Prostate gland (tissue), 2 donors: ENCODE results near the gene R3HDML. TPM values are rescaled to one million over a fixed set of nuclear protein-coding genes. Genes with fewer than 3 reads are reported as not detected.

Source experiments
- DNase-seq: peaks from one replicate; pipeline ENCODE4 v3.0.0-alpha.2; 2019; ENCODE audit warnings: low spot score
- H3K27ac ChIP-seq, 2 donors: fragments of 200-600 bp; sonication (generic); 2 replicates each; pipeline ENCODE4 v1.5.1; 2017 to 2019
- H3K27me3 ChIP-seq: fragments of 200-600 bp; sonication (generic); replicated peaks from 2 replicates; pipeline ENCODE4 v1.5.1; 2019; ENCODE audit not compliant: insufficient read depth
- H3K36me3 ChIP-seq, 2 donors: fragments of 200-600 bp; sonication (generic); 1 replicate in 1 of 2; 2 replicates in 1 of 2; pipeline versions ENCODE4 v1.5.1 to v1.8.1; 2017 to 2019
- H3K4me1 ChIP-seq: fragments of 200-600 bp; sonication (generic); replicated peaks from 2 replicates; pipeline ENCODE4 v1.5.1; 2019
- H3K4me3 ChIP-seq, 2 donors: fragments of 200-600 bp; sonication (generic); 2 replicates each; pipeline ENCODE4 v1.5.1; 2017 to 2019
- H3K9me3 ChIP-seq: fragments of 200-600 bp; sonication (generic); 2 replicates; pipeline ENCODE4 v1.5.1; 2017
- CTCF ChIP-seq, 4 experiments: fragments of 200-600 bp in 2 of 4; fragments of 450-650 bp in 2 of 4; sonication (generic) in 2 of 4; IDR thresholded peaks; 1 replicate in 3 of 4; 2 replicates in 1 of 4; pipeline ENCODE4 v1.5.1; 2016 to 2019; ENCODE audit warnings: antibody characterized with exemption in 4 of 4, mild to moderate bottlenecking in 2 of 4, moderate library complexity in 2 of 4
- POLR2A ChIP-seq: fragments of 450-650 bp; IDR thresholded peaks from one replicate; pipeline ENCODE4 v1.6.1; 2016; ENCODE audit warnings: antibody characterized with exemption, mild to moderate bottlenecking
- POLR2AphosphoS5 ChIP-seq: sonication (generic); formaldehyde crosslinking; IDR thresholded peaks from one replicate; pipeline ENCODE4 v1.6.1; 2017; ENCODE audit warnings: antibody characterized with exemption
- WGBS: methylation state at CpG from one replicate; pipeline ENCODE4 v1.1.5; 2018; 5-methylcytosine and 5-hydroxymethylcytosine counted together
- intact Hi-C: fragments of 100-400 bp; cut with DNase I; formaldehyde crosslinking; loops from one replicate; pipeline ENCODE4 v1.14.2; 2022
- total RNA-seq, 2 donors: library from RNA; depleted of rRNA; stranded (reverse); fragments of >200 nt; gene quantifications; one replicate each; pipeline ENCODE4 v1.1.0, GENCODE V29; 2016

The R3HDML gene
- total RNA-seq = under 1 TPM in 1 of 2 donors, not detected in 1; 0.91 TPM

DNA sequence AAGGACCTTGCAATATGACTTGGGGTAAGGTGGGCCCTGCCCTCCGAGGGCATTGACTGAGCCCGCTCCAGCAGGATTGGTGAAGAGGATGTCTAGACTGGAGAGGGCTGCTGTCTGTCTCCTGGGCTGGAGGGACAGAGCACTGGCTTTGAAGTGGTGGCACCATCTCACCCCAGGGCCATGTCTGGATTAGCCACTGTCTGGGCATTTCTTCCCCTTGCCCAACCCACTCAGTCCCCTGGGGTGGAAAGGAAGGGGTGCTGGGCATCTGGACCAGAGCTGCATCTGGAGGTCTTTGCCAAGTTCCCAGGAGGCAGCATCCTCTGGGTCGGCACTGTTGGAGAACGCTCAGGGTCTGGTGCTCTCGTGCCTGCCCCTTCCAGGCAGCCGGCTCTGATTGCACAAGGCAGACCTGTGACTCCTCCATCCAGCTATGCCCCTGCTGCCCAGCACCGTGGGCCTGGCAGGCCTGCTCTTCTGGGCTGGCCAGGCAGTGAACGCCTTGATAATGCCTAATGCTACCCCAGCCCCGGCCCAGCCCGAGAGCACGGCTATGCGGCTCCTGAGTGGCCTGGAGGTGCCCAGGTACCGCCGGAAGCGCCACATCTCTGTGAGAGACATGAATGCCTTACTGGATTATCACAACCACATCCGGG, at the start of gene R3HDML:
Gene R3HDML, plus strand, starts transcription at position 319 of the 656 bp plus-strand sequence. Its CDS starts 115 bp downstream, at position 434.
- Histone ChIP-seq H3K4me3 (no peak within 1 kb of the TSS), H3K36me3 (no peaks in the 10 kb centered on the region), H3K27ac (no peak within 1 kb of the TSS), H3K4me1 (no peaks in the 10 kb centered on the region), H3K27me3 (no peaks in the 10 kb centered on the region), H3K9me3 (no peaks in the 10 kb centered on the region)
- no peak for DNase-seq
- intact Hi-C loops = no loop called here
- 83% methylated on average over 10 of the region's 16 CpGs for WGBS
- TF ChIP-seq CTCF (IDR thresholded peaks at IDR 0.05) (no peak), POLR2A (no peak), POLR2AphosphoS5 (no peak)

DNA sequence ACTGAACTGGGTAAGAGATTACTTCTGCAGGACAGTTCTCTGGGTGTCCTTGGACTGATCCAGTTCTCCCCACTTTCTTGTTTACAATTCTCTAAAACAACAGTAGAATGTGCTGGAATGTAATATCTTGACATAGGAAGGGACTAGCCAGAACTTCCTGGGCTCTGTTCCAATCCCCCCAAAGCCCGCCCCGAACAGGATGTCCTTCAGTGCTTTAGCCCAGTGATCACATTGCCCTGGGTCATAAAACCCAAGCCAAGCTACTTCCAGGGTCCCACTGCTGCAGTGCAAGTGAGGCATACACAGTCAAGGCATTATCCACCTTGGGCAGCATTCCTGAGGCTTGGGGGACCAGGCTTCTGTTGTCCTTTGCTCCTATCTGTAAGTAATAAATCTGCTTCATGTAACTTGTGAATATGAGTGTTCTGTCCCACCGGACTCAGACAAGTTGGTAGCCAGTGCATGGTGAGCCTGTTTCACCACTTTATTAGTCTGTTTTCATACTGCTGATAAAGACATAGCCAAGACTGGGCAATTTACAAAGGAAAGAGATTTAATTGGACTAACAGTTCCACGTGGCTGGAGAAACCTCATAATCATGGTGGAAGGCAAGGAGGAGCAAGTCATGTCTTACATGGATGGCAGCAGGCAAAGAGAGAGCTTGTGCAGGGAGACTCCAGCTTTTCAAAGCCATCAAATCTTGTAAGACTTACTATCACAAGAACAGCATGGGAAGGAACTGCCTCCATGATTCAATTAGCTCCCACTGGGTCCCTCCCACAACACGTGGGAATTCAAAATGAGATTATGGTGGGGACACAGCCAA, 49.4 kb upstream of the R3HDML start:
- Histone ChIP-seq H3K4me3 (no peak overlapping the region), H3K4me1 (no peaks in the 10 kb centered on the region), H3K27ac (no peak overlapping the region), H3K27me3 (no peaks in the 10 kb centered on the region), H3K36me3 (no peaks in the 10 kb centered on the region), H3K9me3 (no peaks in the 10 kb centered on the region)
- no peak for TF ChIP-seq CTCF (IDR thresholded peaks at IDR 0.05)
- TF ChIP-seq POLR2A = no peak
- no peak for TF ChIP-seq POLR2AphosphoS5
- no peak for DNase-seq
- intact Hi-C loops = no loop called here
- WGBS = 60% methylated on average over 5 of the region's 5 CpGs

- Histone ChIP-seq H3K27ac (no peak overlapping the region), H3K9me3 (no peaks in the 10 kb centered on the region), H3K4me3 (no peak overlapping the region), H3K27me3 (no peaks in the 10 kb centered on the region), H3K4me1 (no peaks in the 10 kb centered on the region), H3K36me3 (no peaks in the 10 kb centered on the region)
- WGBS = 98% methylated on average over 3 of the region's 3 CpGs
- DNase-seq = no peak
- intact Hi-C loops = no loop called here
- no peak for TF ChIP-seq POLR2A
- no peak for TF ChIP-seq POLR2AphosphoS5
- TF ChIP-seq CTCF (IDR thresholded peaks at IDR 0.05) = no peak
Observed at GRCh38 chr20:44288252-44288651, 48.6 kb upstream of the R3HDML start.

GRCh38 chr20:44291754-44292153, 45.1 kb upstream of the R3HDML start:
- WGBS = 93% methylated on average over 7 of the region's 7 CpGs
- H3K4me3 ChIP-seq = no peak overlapping the region
- H3K9me3 ChIP-seq = no peaks in the 10 kb centered on the region
- no peaks in the 10 kb centered on the region for H3K36me3 ChIP-seq
- intact Hi-C loops = no loop called here
- H3K27me3 ChIP-seq = no peaks in the 10 kb centered on the region
- H3K4me1 ChIP-seq = no peaks in the 10 kb centered on the region
- DNase-seq = no peak
- H3K27ac ChIP-seq = no peak overlapping the region
- TF ChIP-seq POLR2A = no peak
- TF ChIP-seq CTCF (IDR thresholded peaks at IDR 0.05) = no peak

GRCh38 chr20:44296011-44296410, 40.8 kb upstream of the R3HDML start:
- no peaks in the 10 kb centered on the region for H3K9me3 ChIP-seq
- intact Hi-C loops = no loop called here
- no peak for DNase-seq
- TF ChIP-seq CTCF (IDR thresholded peaks at IDR 0.05) (no peak), POLR2A (no peak), POLR2AphosphoS5 (no peak)
- WGBS = 82% methylated on average over 7 of the region's 7 CpGs
- no peak overlapping the region for H3K4me3 ChIP-seq
- no peaks in the 10 kb centered on the region for H3K4me1 ChIP-seq
- H3K27me3 ChIP-seq = no peaks in the 10 kb centered on the region
- no peaks in the 10 kb centered on the region for H3K36me3 ChIP-seq
- H3K27ac ChIP-seq = no peak overlapping the region
